ENCODE results near the gene NECTIN1.

DNA sequence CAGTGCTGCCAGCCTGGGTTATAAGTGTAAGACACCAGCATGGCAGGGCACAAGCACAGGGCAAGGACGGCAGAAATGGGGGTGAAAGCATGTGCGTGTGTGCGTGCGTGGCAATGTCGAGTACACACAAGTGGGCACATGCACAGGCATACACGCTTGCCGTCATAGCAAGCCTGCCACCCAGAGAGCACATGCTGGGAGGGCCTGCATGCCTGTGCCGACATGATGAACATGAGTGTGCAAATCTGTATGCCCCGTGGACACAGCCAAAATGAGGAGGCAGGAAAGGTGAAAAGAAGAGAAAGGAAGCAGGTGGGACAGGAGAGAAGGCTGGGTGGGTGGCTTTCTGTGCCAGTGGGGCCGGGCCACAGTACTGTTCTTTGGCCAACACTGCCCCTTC, 62.9 kb downstream of the NECTIN1 start:
- TF ChIP-seq TCF7L2 (IDR thresholded peaks at IDR 0.05; ENCODE audit: borderline replicate concordance, extremely low read depth, insufficient read depth, insufficient read length) (no peak), RAD21 (IDR thresholded peaks at IDR 0.05; ENCODE audit: low read depth) (no peak), EZH2 (IDR thresholded peaks at IDR 0.05) (no peak), POLR2A (IDR thresholded peaks at IDR 0.05; ENCODE audit: borderline replicate concordance, extremely low read depth, insufficient read depth, insufficient read length) (no peak), ZFX (IDR thresholded peaks at IDR 0.05) (no peak), ZNF274 (IDR thresholded peaks at IDR 0.05; ENCODE audit: low read depth, low read length) (no peak), SIN3A (IDR thresholded peaks at IDR 0.05; ENCODE audit: low read depth) (no peak), YY1 (IDR thresholded peaks at IDR 0.05; ENCODE audit: extremely low read depth, insufficient replicate concordance, low read depth, low read length) (no peak), EZH2phosphoT487 (IDR thresholded peaks at IDR 0.05; ENCODE audit: borderline replicate concordance) (no peak)
- TF ChIP-seq, protein P1, sequence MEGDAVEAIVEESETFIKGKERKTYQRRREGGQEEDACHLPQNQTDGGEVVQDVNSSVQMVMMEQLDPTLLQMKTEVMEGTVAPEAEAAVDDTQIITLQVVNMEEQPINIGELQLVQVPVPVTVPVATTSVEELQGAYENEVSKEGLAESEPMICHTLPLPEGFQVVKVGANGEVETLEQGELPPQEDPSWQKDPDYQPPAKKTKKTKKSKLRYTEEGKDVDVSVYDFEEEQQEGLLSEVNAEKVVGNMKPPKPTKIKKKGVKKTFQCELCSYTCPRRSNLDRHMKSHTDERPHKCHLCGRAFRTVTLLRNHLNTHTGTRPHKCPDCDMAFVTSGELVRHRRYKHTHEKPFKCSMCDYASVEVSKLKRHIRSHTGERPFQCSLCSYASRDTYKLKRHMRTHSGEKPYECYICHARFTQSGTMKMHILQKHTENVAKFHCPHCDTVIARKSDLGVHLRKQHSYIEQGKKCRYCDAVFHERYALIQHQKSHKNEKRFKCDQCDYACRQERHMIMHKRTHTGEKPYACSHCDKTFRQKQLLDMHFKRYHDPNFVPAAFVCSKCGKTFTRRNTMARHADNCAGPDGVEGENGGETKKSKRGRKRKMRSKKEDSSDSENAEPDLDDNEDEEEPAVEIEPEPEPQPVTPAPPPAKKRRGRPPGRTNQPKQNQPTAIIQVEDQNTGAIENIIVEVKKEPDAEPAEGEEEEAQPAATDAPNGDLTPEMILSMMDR (IDR thresholded peaks at IDR 0.05 in 2 of 3, conservative IDR thresholded peaks at IDR 0.05 in 1 of 3; ENCODE audit: borderline replicate concordance in 1 of 3, insufficient read depth in 1 of 3, low read depth in 2 of 3, low read length in 2 of 3) = no peak
- TF ChIP-seq, protein P2, sequence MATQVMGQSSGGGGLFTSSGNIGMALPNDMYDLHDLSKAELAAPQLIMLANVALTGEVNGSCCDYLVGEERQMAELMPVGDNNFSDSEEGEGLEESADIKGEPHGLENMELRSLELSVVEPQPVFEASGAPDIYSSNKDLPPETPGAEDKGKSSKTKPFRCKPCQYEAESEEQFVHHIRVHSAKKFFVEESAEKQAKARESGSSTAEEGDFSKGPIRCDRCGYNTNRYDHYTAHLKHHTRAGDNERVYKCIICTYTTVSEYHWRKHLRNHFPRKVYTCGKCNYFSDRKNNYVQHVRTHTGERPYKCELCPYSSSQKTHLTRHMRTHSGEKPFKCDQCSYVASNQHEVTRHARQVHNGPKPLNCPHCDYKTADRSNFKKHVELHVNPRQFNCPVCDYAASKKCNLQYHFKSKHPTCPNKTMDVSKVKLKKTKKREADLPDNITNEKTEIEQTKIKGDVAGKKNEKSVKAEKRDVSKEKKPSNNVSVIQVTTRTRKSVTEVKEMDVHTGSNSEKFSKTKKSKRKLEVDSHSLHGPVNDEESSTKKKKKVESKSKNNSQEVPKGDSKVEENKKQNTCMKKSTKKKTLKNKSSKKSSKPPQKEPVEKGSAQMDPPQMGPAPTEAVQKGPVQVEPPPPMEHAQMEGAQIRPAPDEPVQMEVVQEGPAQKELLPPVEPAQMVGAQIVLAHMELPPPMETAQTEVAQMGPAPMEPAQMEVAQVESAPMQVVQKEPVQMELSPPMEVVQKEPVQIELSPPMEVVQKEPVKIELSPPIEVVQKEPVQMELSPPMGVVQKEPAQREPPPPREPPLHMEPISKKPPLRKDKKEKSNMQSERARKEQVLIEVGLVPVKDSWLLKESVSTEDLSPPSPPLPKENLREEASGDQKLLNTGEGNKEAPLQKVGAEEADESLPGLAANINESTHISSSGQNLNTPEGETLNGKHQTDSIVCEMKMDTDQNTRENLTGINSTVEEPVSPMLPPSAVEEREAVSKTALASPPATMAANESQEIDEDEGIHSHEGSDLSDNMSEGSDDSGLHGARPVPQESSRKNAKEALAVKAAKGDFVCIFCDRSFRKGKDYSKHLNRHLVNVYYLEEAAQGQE (IDR thresholded peaks at IDR 0.05; ENCODE audit: low read depth) = no peak

Data from HCT116 (cell line).